Fibroblast of lung (primary cell): Measurements from ENCODE around the gene PARVG. TPM values are rescaled to one million over a fixed set of nuclear protein-coding genes. Genes with fewer than 3 reads are reported as not detected.

Source experiments
- DNase-seq, 2 donors: peaks; one replicate each; pipeline versions ENCODE4 v3.0.0 to v3.0.0-alpha.2; 2010; ENCODE audit warnings: low read depth in 2 of 2
- H2AFZ ChIP-seq: 2 replicates; pipeline ENCODE4 v1.5.1; 2012; ENCODE audit warnings: low read length, control low read depth, inconsistent platforms
- H3K27ac ChIP-seq: 2 replicates; pipeline ENCODE4 v1.5.1; 2011; ENCODE audit warnings: low read length, control low read depth; ENCODE audit not compliant: insufficient read depth
- H3K27me3 ChIP-seq: 2 replicates; pipeline ENCODE4 v1.5.1; 2011; ENCODE audit warnings: mild to moderate bottlenecking, low read length; ENCODE audit not compliant: control insufficient read depth, insufficient read depth
- H3K36me3 ChIP-seq: 2 replicates; pipeline ENCODE4 v1.5.1; 2011; ENCODE audit warnings: low read length; ENCODE audit not compliant: control insufficient read depth, insufficient read depth
- H3K4me1 ChIP-seq: 2 replicates; pipeline ENCODE4 v1.5.1; 2011; ENCODE audit warnings: low read length; ENCODE audit not compliant: control insufficient read depth, insufficient read depth; ENCODE audit errors: extremely low read depth
- H3K4me2 ChIP-seq: 2 replicates; pipeline ENCODE4 v1.5.1; 2011; ENCODE audit warnings: low read length, control low read depth; ENCODE audit not compliant: insufficient read depth; ENCODE audit errors: extremely low read depth
- H3K4me3 ChIP-seq, 4 experiments: fragments of 200-600 bp in 1 of 4; sonication (generic) in 1 of 4; replicated peaks in 1 of 4; 2 replicates each; pipeline ENCODE4 v1.5.1; 2011 to 2016; ENCODE audit warnings: low read length in 4 of 4, low read depth in 3 of 4, mild to moderate bottlenecking in 3 of 4, control low read depth in 2 of 4, inconsistent platforms in 1 of 4, mixed read lengths in 1 of 4; ENCODE audit not compliant: insufficient read depth in 1 of 4; ENCODE audit errors: control extremely low read depth in 1 of 4
- H3K79me2 ChIP-seq: 2 replicates; pipeline ENCODE4 v1.5.1; 2012; ENCODE audit warnings: mild to moderate bottlenecking, low read length, inconsistent platforms; ENCODE audit not compliant: control insufficient read depth, insufficient read depth
- H3K9ac ChIP-seq: 2 replicates; pipeline ENCODE4 v1.5.1; 2011; ENCODE audit warnings: mild to moderate bottlenecking, low read length, control low read depth; ENCODE audit not compliant: insufficient read depth
- H3K9me3 ChIP-seq: 2 replicates; pipeline ENCODE4 v1.5.1; 2012; ENCODE audit warnings: low read depth, low read length; ENCODE audit not compliant: control insufficient read depth, insufficient read depth
- H4K20me1 ChIP-seq: 2 replicates; pipeline ENCODE4 v1.5.1; 2011; ENCODE audit warnings: low read length; ENCODE audit not compliant: control insufficient read depth, insufficient read depth; ENCODE audit errors: extremely low read depth
- CTCF ChIP-seq, 2 donors: IDR thresholded peaks in 1 of 2; conservative IDR thresholded peaks in 1 of 2; 1 replicate in 1 of 2; 2 replicates in 1 of 2; pipeline ENCODE4 v1.5.1; 2011 to 2012; ENCODE audit warnings: low read length in 2 of 2, control low read depth in 1 of 2, inconsistent platforms in 1 of 2, low read depth in 1 of 2, mild to moderate bottlenecking in 1 of 2
- EZH2 ChIP-seq: IDR thresholded peaks from 2 replicates; pipeline ENCODE4 v1.5.1; 2012; ENCODE audit warnings: low read length, control low read depth, mild to moderate bottlenecking; ENCODE audit errors: missing control alignments
- polyA plus RNA-seq, 2 donors: library from polyadenylated mRNA; depleted of rRNA in 1 of 2; stranded (reverse) in 1 of 2; unstranded in 1 of 2; fragments of >200 nt; gene quantifications; 2 replicates each; pipeline ENCODE4 v1.2.1, GENCODE V29; 2011 to 2012; ENCODE audit warnings: missing spikeins in 1 of 2
- total RNA-seq: library from RNA; depleted of rRNA; stranded (reverse); fragments of >200 nt; gene quantifications from 2 replicates; pipeline ENCODE4 v1.2.1, GENCODE V29; 2014

PARVG gene
- total and polyA plus RNA-seq, 2 donors (not counting 1 experiment from before 2014, with no cell fraction given), result not detected

GRCh38 chr22:44136112-44136511, 44.6 kb upstream of the PARVG start:
- DNase-seq, result no peak

GRCh38 chr22:44136786-44137185, 43.9 kb upstream of the PARVG start:
- Histone ChIP-seq H3K27ac (no peak overlapping the region), H3K79me2 (no peaks in the 10 kb centered on the region), H3K4me1 (no peaks in the 10 kb centered on the region), H4K20me1 (no peaks in the 10 kb centered on the region), H3K9me3 (no peaks in the 10 kb centered on the region), H3K9ac (no peak overlapping the region), H2AFZ (no peak overlapping the region), H3K36me3 (peaks cover 2% of the 10 kb centered on the region), H3K4me2 (no peak overlapping the region), H3K27me3 (no peaks in the 10 kb centered on the region), H3K4me3 (no peak overlapping the region)
- TF ChIP-seq EZH2 (no peak), CTCF (conservative IDR thresholded peaks at IDR 0.05 in 1 of 2, IDR thresholded peaks at IDR 0.05 in 1 of 2; ENCODE audit: low read depth in 1 of 2, low read length in 2 of 2) (no peak)
- DNase-seq, result peak in 1 of 2 donors; percentile 35

More at GRCh38 chr22:44136112-44136511, 44.6 kb upstream of the PARVG start:
- Histone ChIP-seq H2AFZ (no peak overlapping the region), H3K9me3 (no peaks in the 10 kb centered on the region), H3K4me1 (no peaks in the 10 kb centered on the region), H3K4me3 (no peak overlapping the region), H3K27ac (no peak overlapping the region), H3K79me2 (no peaks in the 10 kb centered on the region), H3K27me3 (no peaks in the 10 kb centered on the region), H3K36me3 (peaks cover 2% of the 10 kb centered on the region), H3K9ac (no peak overlapping the region), H4K20me1 (no peaks in the 10 kb centered on the region), H3K4me2 (no peak overlapping the region)
- no peak for TF ChIP-seq EZH2
- TF ChIP-seq CTCF (conservative IDR thresholded peaks at IDR 0.05 in 1 of 2, IDR thresholded peaks at IDR 0.05 in 1 of 2; ENCODE audit: low read depth in 1 of 2, low read length in 2 of 2), result no peak

- H3K4me3 ChIP-seq, result no peak overlapping the region
Measured at GRCh38 chr22:44137415-44137814, 43.3 kb upstream of the PARVG start.

More at GRCh38 chr22:44137415-44137814, 43.3 kb upstream of the PARVG start:
- H3K79me2 ChIP-seq, result no peaks in the 10 kb centered on the region
- DNase-seq, result no peak
- TF ChIP-seq EZH2, result no peak
- TF ChIP-seq CTCF (conservative IDR thresholded peaks at IDR 0.05 in 1 of 2, IDR thresholded peaks at IDR 0.05 in 1 of 2; ENCODE audit: low read depth in 1 of 2, low read length in 2 of 2), result no peak
- no peak overlapping the region for H3K9ac ChIP-seq
- no peak overlapping the region for H2AFZ ChIP-seq
- no peaks in the 10 kb centered on the region for H4K20me1 ChIP-seq
- H3K9me3 ChIP-seq, result no peaks in the 10 kb centered on the region
- peaks cover 2% of the 10 kb centered on the region for H3K36me3 ChIP-seq
- H3K27me3 ChIP-seq, result no peaks in the 10 kb centered on the region
- H3K4me2 ChIP-seq, result no peak overlapping the region
- no peaks in the 10 kb centered on the region for H3K4me1 ChIP-seq
- H3K27ac ChIP-seq, result no peak overlapping the region
